Measurements from ENCODE around the gene EYA2. TPM values are rescaled to one million over a fixed set of nuclear protein-coding genes. Genes with fewer than 3 reads are reported as not detected.

Gene EYA2
- total RNA-seq, 1 donor from 2014 or later: not detected

DNA sequence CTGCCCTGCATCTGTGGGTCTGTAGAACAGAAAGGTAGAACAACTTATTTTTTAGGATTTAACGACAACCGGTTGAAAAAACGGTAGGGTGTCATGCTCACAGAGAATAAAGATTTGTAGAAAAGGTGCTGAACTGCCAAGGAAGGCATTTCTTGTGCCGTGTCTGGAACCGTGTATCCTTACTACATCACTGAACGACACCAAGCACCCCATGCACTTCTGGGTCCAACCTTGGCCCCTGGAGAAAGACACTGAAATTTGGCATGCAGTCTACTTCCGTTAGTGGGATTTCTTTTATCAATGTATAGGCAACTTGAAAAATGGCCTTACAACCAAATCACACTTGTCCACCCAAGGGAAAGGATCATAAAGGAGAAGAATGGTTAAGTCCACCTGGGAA, 316.4 kb downstream of the EYA2 start:
- Histone ChIP-seq H3K4me3 (ENCODE audit: low read depth, low read length) (no peak overlapping the region), H3K36me3 (ENCODE audit: control insufficient read depth, insufficient read depth, low read length) (no peaks in the 10 kb centered on the region), H3K27me3 (ENCODE audit: control insufficient read depth, insufficient read depth, low read length) (no peaks in the 10 kb centered on the region)
- DNase-seq (ENCODE audit: low read depth): no peak
- TF ChIP-seq, protein P1, sequence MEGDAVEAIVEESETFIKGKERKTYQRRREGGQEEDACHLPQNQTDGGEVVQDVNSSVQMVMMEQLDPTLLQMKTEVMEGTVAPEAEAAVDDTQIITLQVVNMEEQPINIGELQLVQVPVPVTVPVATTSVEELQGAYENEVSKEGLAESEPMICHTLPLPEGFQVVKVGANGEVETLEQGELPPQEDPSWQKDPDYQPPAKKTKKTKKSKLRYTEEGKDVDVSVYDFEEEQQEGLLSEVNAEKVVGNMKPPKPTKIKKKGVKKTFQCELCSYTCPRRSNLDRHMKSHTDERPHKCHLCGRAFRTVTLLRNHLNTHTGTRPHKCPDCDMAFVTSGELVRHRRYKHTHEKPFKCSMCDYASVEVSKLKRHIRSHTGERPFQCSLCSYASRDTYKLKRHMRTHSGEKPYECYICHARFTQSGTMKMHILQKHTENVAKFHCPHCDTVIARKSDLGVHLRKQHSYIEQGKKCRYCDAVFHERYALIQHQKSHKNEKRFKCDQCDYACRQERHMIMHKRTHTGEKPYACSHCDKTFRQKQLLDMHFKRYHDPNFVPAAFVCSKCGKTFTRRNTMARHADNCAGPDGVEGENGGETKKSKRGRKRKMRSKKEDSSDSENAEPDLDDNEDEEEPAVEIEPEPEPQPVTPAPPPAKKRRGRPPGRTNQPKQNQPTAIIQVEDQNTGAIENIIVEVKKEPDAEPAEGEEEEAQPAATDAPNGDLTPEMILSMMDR (IDR thresholded peaks at IDR 0.05; ENCODE audit: insufficient read depth, low read length, poor library complexity, severe bottlenecking): no peak

DNA sequence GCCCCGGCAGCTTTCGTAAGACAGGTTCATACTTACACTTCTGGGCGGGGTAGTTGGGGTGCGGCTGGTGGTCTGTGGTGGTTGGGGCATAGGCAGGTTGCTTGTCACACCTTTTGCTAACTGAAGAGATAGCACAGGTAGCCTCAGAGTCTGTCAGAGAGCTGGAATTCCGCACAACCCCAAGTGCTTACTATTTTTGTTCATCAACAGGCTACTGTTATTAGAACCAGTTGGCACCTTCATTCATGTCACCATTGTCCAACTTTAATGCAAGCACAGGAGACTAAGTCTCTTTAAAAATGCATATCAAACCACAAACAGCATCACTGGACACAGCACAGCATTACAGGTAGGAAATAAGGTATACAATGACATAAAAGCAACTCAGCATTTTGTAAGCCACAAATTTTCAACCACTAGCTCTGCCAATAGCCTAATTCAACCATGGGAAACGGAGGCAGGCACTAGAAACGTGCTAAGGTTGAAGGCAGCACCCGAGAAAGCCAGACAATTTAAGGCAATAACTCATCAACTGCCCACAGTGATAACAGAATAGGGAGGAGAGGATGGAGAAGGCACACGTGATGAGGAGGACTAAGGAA, 318.1 kb downstream of the EYA2 start:
- Histone ChIP-seq H3K36me3 (ENCODE audit: control insufficient read depth, insufficient read depth, low read length) (no peaks in the 10 kb centered on the region), H3K27me3 (ENCODE audit: control insufficient read depth, insufficient read depth, low read length) (no peaks in the 10 kb centered on the region), H3K4me3 (ENCODE audit: low read depth, low read length) (no peak overlapping the region)
- TF ChIP-seq, protein P1 (IDR thresholded peaks at IDR 0.05; ENCODE audit: insufficient read depth, low read length, poor library complexity, severe bottlenecking): no peak
- DNase-seq (ENCODE audit: low read depth): no peak

DNA sequence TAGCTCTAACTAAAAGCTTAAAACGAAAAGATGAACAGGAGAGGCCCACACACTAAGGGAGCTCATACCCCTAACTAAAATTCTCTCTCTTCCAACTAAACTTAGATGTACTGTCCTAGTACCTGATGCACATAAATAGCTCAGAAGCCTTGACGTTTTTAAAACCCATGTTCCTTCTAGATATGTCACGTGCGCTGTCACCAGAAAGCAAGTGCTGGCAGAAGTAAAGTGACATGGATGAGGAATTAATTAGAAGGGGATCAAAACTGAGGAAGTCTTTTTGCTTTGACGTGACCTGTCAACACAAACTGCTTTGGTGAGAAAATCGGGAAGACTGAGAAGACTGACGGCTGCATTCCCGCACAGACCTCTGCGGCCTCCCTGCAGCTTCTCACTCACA, 319.3 kb downstream of the EYA2 start:
- no peaks in the 10 kb centered on the region for H3K36me3 ChIP-seq (ENCODE audit: control insufficient read depth, insufficient read depth, low read length)
- no peak for DNase-seq (ENCODE audit: low read depth)
- TF ChIP-seq, protein P1 (IDR thresholded peaks at IDR 0.05; ENCODE audit: insufficient read depth, low read length, poor library complexity, severe bottlenecking): no peak
- no peak overlapping the region for H3K4me3 ChIP-seq (ENCODE audit: low read depth, low read length)
- H3K27me3 ChIP-seq (ENCODE audit: control insufficient read depth, insufficient read depth, low read length): no peaks in the 10 kb centered on the region

DNA sequence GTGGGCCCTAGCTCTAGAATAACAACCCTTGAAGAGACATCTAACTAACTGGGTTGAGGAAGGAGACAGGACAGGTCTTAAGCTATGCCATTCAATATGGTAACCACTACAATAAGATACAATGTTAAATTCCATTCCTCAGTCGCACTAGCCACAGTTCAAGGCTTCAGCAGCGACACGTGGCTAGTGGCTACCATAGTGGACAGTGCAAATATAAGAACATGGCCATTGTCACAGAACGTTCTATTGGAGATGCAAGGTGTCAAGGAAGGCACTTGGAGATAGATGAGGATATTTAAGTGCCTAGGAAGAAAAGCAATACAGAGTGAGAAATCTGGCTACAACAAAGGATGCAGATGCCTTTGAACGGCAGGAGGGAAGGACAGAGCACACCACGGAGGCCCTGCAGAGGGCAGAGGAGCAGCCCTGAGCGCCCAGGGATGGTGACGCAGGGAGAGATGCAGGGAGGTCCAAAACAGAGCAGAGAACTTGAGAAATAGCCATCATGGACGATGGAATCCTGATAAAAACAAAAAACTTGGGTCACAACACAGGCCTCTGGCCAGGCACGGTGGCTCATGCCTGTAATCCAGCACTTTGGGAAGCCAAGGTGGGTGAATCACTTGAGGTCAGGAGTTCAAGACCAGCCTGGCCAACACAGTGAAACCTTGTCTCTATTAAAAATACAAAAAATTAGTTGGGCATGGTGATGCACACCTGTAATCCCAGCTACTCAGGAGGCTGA, 321.2 kb downstream of the EYA2 start:
- TF ChIP-seq, protein P1 (IDR thresholded peaks at IDR 0.05; ENCODE audit: insufficient read depth, low read length, poor library complexity, severe bottlenecking): no peak
- DNase-seq (ENCODE audit: low read depth): no peak
- no peaks in the 10 kb centered on the region for H3K36me3 ChIP-seq (ENCODE audit: control insufficient read depth, insufficient read depth, low read length)
- H3K4me3 ChIP-seq (ENCODE audit: low read depth, low read length): no peak overlapping the region
- H3K27me3 ChIP-seq (ENCODE audit: control insufficient read depth, insufficient read depth, low read length): no peaks in the 10 kb centered on the region

DNA sequence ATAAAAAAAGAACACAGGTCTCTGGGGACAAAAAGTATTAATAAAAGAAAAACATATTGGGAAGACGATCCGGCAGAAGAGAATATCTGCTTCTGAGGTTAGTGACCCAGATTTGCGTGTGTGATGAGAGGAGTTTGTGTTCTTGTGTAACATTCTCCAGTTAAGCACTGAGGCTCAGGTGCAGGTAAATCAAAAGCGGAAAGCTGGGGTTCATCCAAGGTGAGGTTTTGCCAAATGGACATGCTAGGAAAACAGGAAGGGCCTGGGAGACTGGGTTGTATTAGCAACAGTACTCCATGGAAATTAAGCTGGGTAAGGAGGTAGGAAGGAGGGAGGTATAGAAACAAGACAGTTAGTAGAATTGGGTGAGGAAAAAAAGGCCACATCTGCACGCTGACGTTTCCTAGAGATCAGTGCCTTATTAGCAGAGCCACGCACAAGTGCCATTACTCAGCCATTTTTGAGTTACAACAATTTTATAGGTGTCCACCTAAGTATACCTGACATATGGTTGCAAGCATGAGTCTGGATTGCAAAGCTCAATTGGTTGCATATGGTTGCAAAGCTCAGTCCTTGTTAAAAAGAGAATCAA, 322.3 kb downstream of the EYA2 start:
- Histone ChIP-seq H3K36me3 (ENCODE audit: control insufficient read depth, insufficient read depth, low read length) (peaks cover 1% of the 10 kb centered on the region), H3K4me3 (ENCODE audit: low read depth, low read length) (no peak overlapping the region), H3K27me3 (ENCODE audit: control insufficient read depth, insufficient read depth, low read length) (no peaks in the 10 kb centered on the region)
- no peak for DNase-seq (ENCODE audit: low read depth)
- TF ChIP-seq, protein P1 (IDR thresholded peaks at IDR 0.05; ENCODE audit: insufficient read depth, low read length, poor library complexity, severe bottlenecking): no peak

Measured in kidney epithelial cell (primary cell).